ENCODE measurements around the gene PTK7.
A peak's percentile ranks its signal among the peaks of the same experiment; 100 is the strongest.
"Not testable (repeated sequence)": the region's sequence is repeated elsewhere in the genome, so short reads cannot be mapped to it uniquely, and the experiment has no call there.

The PTK7 gene

GRCh38 chr6:43138267-43138666 lies 62.2 kb downstream of the PTK7 start:
- Mint-ChIP-seq H3K9me3 (no peaks in the 10 kb centered on the region), H3K4me3 (no peak overlapping the region), H3K27ac (no peak overlapping the region), H3K27me3 (no peaks in the 10 kb centered on the region), H3K4me1 (peaks cover 19% of the 10 kb centered on the region)
- no peak for DNase-seq
- ATAC-seq = no peak

- ATAC-seq, H3K27me3 Mint-ChIP-seq, H3K4me3 Mint-ChIP-seq, DNase-seq, H3K9me3 Mint-ChIP-seq: not testable (repeated sequence)
- peak overlapping the region in 1 of 2 donors; percentile 48 for H3K27ac Mint-ChIP-seq
- peaks cover 30% of the 10 kb centered on the region for H3K4me1 Mint-ChIP-seq
These were observed 63.9 kb downstream of the PTK7 start for GRCh38 chr6:43139973-43140372.

- peaks cover 32% of the 10 kb centered on the region for H3K4me1 Mint-ChIP-seq
- H3K4me3 Mint-ChIP-seq = peak overlapping the region; percentile 78 to 86
- peak; percentile 8 for ATAC-seq
- DNase-seq = no peak
- peak overlapping the region; percentile 97 to 98 for H3K27ac Mint-ChIP-seq
- no peaks in the 10 kb centered on the region for H3K27me3 Mint-ChIP-seq
- H3K9me3 Mint-ChIP-seq = no peaks in the 10 kb centered on the region
These were observed 65.5 kb downstream of the PTK7 start for GRCh38 chr6:43141644-43142043.

GRCh38 chr6:43142101-43142500 lies 66.0 kb downstream of the PTK7 start:
- peak; percentile 39 to 56 for DNase-seq

GRCh38 chr6:43143235-43144128 lies 67.4 kb downstream of the PTK7 start:
- Mint-ChIP-seq H3K4me1 (peaks cover 36% of the 10 kb centered on the region), H3K27ac (peak overlapping the region; percentile 97 to 98), H3K9me3 (no peaks in the 10 kb centered on the region), H3K27me3 (no peaks in the 10 kb centered on the region), H3K4me3 (peak overlapping the region; percentile 78 to 86)
- peak; percentile 91 for ATAC-seq
- DNase-seq = peak; percentile 88 to 90

More at GRCh38 chr6:43142101-43142500, 66.0 kb downstream of the PTK7 start:
- Mint-ChIP-seq H3K27ac (peak overlapping the region; percentile 97 to 98), H3K27me3 (no peaks in the 10 kb centered on the region), H3K4me3 (peak overlapping the region; percentile 78 to 86), H3K9me3 (no peaks in the 10 kb centered on the region), H3K4me1 (peaks cover 32% of the 10 kb centered on the region)
- ATAC-seq = peak; percentile 69

GRCh38 chr6:43144879-43145278 lies 68.8 kb downstream of the PTK7 start:
- peak overlapping the region in 1 of 2 donors; percentile 89 for H3K27ac Mint-ChIP-seq
- DNase-seq = no peak
- H3K27me3 Mint-ChIP-seq = no peaks in the 10 kb centered on the region
- no peaks in the 10 kb centered on the region for H3K9me3 Mint-ChIP-seq
- H3K4me3 Mint-ChIP-seq = no peak overlapping the region
- no peak for ATAC-seq
- peaks cover 36% of the 10 kb centered on the region for H3K4me1 Mint-ChIP-seq

- no peak for DNase-seq
- Mint-ChIP-seq H3K9me3 (no peaks in the 10 kb centered on the region), H3K27ac (no peak overlapping the region), H3K27me3 (no peaks in the 10 kb centered on the region), H3K4me1 (peaks cover 36% of the 10 kb centered on the region), H3K4me3 (no peak overlapping the region)
- ATAC-seq = no peak
These were observed 70.1 kb downstream of the PTK7 start for GRCh38 chr6:43146261-43146660.

GRCh38 chr6:43146709-43147688 lies 70.9 kb downstream of the PTK7 start:
- H3K4me1 Mint-ChIP-seq = peaks cover 30% of the 10 kb centered on the region
- ATAC-seq (no peak), DNase-seq (no peak)
- no peaks in the 10 kb centered on the region for H3K27me3 Mint-ChIP-seq
- no peaks in the 10 kb centered on the region for H3K9me3 Mint-ChIP-seq
- H3K4me3 Mint-ChIP-seq = no peak overlapping the region
- H3K27ac Mint-ChIP-seq = peak overlapping the region in 1 of 2 donors; percentile 88

GRCh38 chr6:43147691-43148477 lies 71.8 kb downstream of the PTK7 start:
- no peak for ATAC-seq
- Mint-ChIP-seq H3K27me3 (no peaks in the 10 kb centered on the region), H3K9me3 (no peaks in the 10 kb centered on the region), H3K4me3 (no peak overlapping the region), H3K27ac (peak overlapping the region; percentile 54 to 88), H3K4me1 (peaks cover 21% of the 10 kb centered on the region)
- DNase-seq = no peak

- Mint-ChIP-seq H3K27me3 (no peaks in the 10 kb centered on the region), H3K4me1 (peaks cover 9% of the 10 kb centered on the region), H3K27ac (no peak overlapping the region), H3K4me3 (no peak overlapping the region), H3K9me3 (no peaks in the 10 kb centered on the region)
- ATAC-seq (no peak), DNase-seq (no peak)
These were observed 73.2 kb downstream of the PTK7 start for GRCh38 chr6:43149265-43149664.

GRCh38 chr6:43150051-43150751 lies 74.1 kb downstream of the PTK7 start:
- no peaks in the 10 kb centered on the region for H3K27me3 Mint-ChIP-seq
- no peak for ATAC-seq

GRCh38 chr6:43159599-43159998 lies 83.5 kb downstream of the PTK7 start:
- no peaks in the 10 kb centered on the region for H3K4me1 Mint-ChIP-seq
- H3K4me3 Mint-ChIP-seq = no peak overlapping the region
- no peaks in the 10 kb centered on the region for H3K27me3 Mint-ChIP-seq

More at GRCh38 chr6:43150051-43150751, 74.1 kb downstream of the PTK7 start:
- H3K9me3 Mint-ChIP-seq = no peaks in the 10 kb centered on the region
- no peak overlapping the region for H3K4me3 Mint-ChIP-seq
- H3K27ac Mint-ChIP-seq = no peak overlapping the region
- H3K4me1 Mint-ChIP-seq = peaks cover 4% of the 10 kb centered on the region
- DNase-seq = no peak

GRCh38 chr6:43163899-43164298 lies 87.8 kb downstream of the PTK7 start:
- Mint-ChIP-seq H3K27me3 (no peaks in the 10 kb centered on the region), H3K9me3 (no peaks in the 10 kb centered on the region), H3K27ac (no peak overlapping the region), H3K4me1 (no peaks in the 10 kb centered on the region), H3K4me3 (no peak overlapping the region)
- no peak for ATAC-seq
- DNase-seq = no peak

More at GRCh38 chr6:43159599-43159998, 83.5 kb downstream of the PTK7 start:
- no peak for ATAC-seq
- H3K27ac Mint-ChIP-seq = peak overlapping the region in 1 of 2 donors; percentile 89
- no peak for DNase-seq
- no peaks in the 10 kb centered on the region for H3K9me3 Mint-ChIP-seq

GRCh38 chr6:43170417-43170930 lies 94.4 kb downstream of the PTK7 start:
- no peaks in the 10 kb centered on the region for H3K27me3 Mint-ChIP-seq
- peak overlapping the region; percentile 91 to 95 for H3K4me3 Mint-ChIP-seq
- peak overlapping the region; percentile 92 to 95 for H3K27ac Mint-ChIP-seq
- peaks cover 46% of the 10 kb centered on the region for H3K4me1 Mint-ChIP-seq
- H3K9me3 Mint-ChIP-seq = no peaks in the 10 kb centered on the region
- ATAC-seq (no peak), DNase-seq (no peak)
